ENCODE data around the gene TP73.

DNA sequence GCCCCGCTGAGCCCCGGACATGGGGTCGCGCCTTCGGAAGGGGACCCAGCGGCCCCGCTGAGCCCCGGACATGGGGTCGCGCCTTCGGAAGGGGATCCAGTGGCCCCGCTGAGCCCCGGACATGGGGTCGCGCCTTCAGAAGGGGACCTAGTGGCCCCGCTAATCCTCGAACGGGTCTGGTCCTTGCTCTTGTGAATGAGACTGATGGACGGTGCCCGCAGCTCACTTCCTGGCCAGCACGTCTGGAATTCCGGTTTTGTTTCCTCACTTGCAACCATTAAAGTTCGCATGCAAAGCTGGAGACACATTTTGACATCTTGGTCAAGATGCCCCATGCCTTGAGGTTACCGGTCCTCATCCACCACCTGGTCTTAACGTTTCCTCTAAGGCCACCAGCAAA is 8.0 kb upstream of the TP73 start:
- TF ChIP-seq CTCF (IDR thresholded peaks at IDR 0.05), result no peak
- no peak for TF ChIP-seq POLR2A (IDR thresholded peaks at IDR 0.05)
